ES-I3 (cell line): ENCODE data around the gene ADCY2.

Experiments
- H3K36me3 ChIP-seq: 2 replicates; pipeline ENCODE4 v1.6.1; 2013; ENCODE audit warnings: mild to moderate bottlenecking, low read length, control low read depth, moderate library complexity; ENCODE audit not compliant: insufficient read depth
- H3K4me1 ChIP-seq: 2 replicates; pipeline ENCODE4 v1.6.1; 2013; ENCODE audit warnings: mild to moderate bottlenecking, control low read depth, low read length; ENCODE audit not compliant: insufficient read depth
- H3K9ac ChIP-seq: 2 replicates; pipeline ENCODE4 v1.6.1; 2013; ENCODE audit warnings: low read depth, mild to moderate bottlenecking, low read length, moderate library complexity
- H3K9me3 ChIP-seq: 2 replicates; pipeline ENCODE4 v1.6.1; 2013; ENCODE audit warnings: mild to moderate bottlenecking, low read length, moderate library complexity; ENCODE audit not compliant: control insufficient read depth, insufficient read depth

The ADCY2 gene

DNA sequence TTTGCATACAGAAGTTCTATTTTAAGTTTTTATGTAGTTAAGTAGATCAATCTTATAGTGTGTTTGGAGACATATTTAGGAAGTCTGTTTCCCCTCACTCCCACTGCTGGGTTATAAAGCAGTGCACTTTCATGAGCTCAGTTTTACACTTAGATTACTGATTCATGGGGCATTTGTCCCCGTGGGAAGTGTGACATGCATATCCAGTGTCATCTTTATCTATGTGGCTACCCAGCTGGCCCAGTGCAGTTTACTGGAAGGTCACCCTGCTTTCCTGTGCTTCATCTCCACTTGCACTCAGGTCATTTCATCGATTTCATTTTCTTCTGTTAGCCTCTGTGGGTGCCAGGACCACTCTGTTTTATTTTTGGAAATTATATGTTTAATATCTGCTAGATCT, 49.1 kb downstream of the ADCY2 start:
- H3K9me3 ChIP-seq: no peaks in the 10 kb centered on the region
- H3K36me3 ChIP-seq: no peaks in the 10 kb centered on the region
- H3K9ac ChIP-seq: no peak overlapping the region
- peaks cover 4% of the 10 kb centered on the region; the same call in 1 of the 2 replicates for H3K4me1 ChIP-seq

DNA sequence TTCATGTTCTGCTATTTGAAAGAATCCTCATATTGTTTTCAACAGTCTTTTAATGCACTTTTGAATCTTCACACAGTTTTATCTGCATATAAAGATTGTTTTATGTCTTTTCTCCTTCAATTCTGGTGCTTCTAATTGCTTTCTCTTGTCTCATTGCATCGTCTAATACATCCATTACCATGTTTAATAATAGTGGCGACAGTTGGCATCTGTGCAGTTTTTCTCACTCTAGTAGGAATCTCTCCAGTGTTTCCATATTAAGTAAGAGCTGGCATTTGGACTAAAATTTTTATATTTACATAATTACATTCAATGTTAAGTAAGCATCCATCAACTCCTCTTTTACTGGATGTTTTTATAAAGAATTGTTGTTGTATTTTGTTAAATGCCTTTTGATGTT, 49.9 kb downstream of the ADCY2 start:
- Histone ChIP-seq H3K9me3 (no peaks in the 10 kb centered on the region), H3K36me3 (no peaks in the 10 kb centered on the region), H3K4me1 (peaks cover 4% of the 10 kb centered on the region; the same call in 1 of the 2 replicates), H3K9ac (no peak overlapping the region)

DNA sequence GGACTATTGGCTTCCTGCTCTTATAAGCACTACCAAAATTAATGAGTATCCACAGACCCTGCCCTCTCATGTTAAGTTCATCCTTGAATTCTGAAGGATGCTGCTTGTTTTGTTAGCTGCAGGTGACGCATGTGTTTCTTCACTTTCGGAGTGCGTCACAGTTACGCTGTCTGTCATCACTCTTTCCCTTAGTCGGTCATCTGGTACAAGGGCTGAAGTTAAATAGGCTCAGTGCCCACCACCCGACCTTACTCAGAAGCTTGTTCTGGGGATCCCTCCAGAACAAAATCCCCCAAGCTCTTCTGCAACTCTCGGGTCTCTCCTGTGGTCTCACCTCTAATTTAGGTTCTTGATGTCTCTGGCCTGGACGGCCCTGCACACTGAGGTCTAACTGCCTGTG, 51.0 kb downstream of the ADCY2 start:
- Histone ChIP-seq H3K4me1 (peaks cover 4% of the 10 kb centered on the region; the same call in 1 of the 2 replicates), H3K9ac (no peak overlapping the region), H3K9me3 (no peaks in the 10 kb centered on the region), H3K36me3 (no peaks in the 10 kb centered on the region)

DNA sequence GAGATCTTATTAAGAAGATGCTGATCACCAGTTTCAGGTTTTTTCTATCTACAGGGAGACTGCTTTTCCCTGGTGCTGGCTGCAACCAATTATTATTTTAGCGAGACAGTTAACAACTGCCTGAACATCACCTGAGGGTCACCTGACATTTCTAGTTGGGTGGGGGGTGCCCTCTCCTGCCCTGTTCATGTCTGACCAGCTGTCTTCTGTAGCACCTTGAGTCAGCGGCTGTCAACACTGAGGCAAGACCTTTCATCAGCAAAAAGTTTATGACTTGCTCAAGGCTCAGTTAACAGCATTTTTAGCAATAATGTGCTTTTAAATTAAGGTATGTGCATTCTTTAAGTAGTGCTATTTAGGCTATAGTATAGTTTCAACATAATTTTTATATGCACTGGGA, 58.0 kb downstream of the ADCY2 start:
- Histone ChIP-seq H3K4me1 (no peaks in the 10 kb centered on the region), H3K36me3 (no peaks in the 10 kb centered on the region; the same call in 1 of the 2 replicates), H3K9me3 (peaks cover 3% of the 10 kb centered on the region; the same call in 1 of the 2 replicates), H3K9ac (no peak overlapping the region)

DNA sequence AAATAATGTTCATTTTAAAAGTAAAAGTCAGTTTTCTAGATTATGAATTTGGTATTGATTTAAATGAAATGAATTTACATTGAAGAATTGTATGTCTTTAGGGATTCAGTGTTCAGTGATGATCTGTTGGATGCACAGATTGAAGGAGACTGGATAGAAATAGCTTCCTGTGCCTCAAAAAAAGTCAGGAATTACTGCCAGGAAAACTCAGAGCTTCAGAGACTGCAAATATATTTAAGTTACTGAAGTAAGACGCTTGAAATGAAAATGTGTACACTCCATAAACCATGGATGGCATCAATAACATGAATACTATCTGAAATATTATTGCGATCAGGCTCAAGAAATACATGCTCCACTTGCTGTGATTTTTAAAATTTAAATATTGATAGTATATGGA, 60.3 kb downstream of the ADCY2 start:
- Histone ChIP-seq H3K9ac (no peak overlapping the region), H3K9me3 (peaks cover 3% of the 10 kb centered on the region; the same call in 1 of the 2 replicates), H3K4me1 (no peaks in the 10 kb centered on the region), H3K36me3 (no peaks in the 10 kb centered on the region; the same call in 1 of the 2 replicates)

DNA sequence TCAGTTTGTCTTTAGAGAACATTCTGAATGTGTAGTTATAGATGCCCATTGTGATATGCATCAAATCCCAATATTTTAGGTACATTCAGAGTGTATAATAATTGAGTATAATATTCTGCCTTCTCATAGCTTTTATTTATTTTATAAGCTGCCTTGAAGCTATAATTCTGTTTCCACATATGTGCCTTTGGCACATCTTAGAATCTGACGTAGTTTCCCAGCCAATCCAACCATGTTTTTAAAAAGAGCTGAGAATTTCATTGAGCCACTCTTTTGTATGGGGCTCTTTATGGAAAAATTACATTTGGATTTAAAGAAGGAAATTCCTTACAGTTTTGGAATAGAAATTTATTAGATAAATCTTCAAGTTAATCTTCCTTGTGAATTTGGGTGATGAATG, 65.4 kb downstream of the ADCY2 start:
- Histone ChIP-seq H3K4me1 (peaks cover 11% of the 10 kb centered on the region; the same call in 1 of the 2 replicates), H3K9ac (no peak overlapping the region), H3K36me3 (no peaks in the 10 kb centered on the region; the same call in 1 of the 2 replicates), H3K9me3 (peaks cover 3% of the 10 kb centered on the region; the same call in 1 of the 2 replicates)

DNA sequence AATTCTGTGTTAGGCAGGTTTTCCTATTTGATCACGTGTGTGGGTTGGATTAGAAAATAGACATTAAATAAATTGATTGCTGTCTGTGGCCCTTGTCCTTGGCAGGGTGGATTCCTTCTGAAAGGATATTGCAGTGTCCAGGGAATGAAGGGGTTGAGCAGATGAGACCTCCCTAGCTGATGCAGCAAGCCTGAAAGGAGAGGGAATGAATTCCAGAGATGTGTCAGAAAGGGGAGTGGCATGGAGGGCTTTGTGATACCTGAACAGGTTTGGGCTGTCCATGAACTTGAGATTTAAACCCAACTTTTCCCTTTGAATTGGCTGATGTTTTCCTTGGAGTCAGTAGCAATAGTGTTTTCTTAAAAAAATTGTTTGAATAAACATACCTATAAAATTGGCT, 66.8 kb downstream of the ADCY2 start:
- Histone ChIP-seq H3K9ac (no peak overlapping the region), H3K36me3 (no peaks in the 10 kb centered on the region), H3K9me3 (no peaks in the 10 kb centered on the region), H3K4me1 (peaks cover 11% of the 10 kb centered on the region; the same call in 1 of the 2 replicates)

DNA sequence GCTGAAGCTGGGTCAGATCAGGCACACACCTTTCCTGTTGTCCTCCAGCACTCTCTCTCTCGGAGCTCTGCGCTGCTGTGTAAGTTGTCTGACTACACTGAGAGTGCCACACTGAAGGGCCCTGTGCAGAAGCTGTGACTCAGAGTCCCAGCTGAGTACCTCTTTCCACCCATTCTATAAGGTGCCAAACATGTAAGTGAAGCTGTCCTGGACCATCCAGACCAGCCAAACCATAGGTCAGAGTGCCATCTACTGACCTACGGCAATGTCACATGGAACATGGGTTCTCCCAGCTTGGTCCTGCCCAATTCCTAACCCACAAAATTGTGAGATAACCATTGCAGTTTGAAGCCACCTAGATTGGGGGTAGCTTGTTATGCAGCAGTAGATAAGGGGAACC, 68.2 kb downstream of the ADCY2 start:
- peaks cover 11% of the 10 kb centered on the region; the same call in 1 of the 2 replicates for H3K4me1 ChIP-seq
- no peaks in the 10 kb centered on the region for H3K9me3 ChIP-seq
- no peaks in the 10 kb centered on the region for H3K36me3 ChIP-seq
- no peak overlapping the region for H3K9ac ChIP-seq

DNA sequence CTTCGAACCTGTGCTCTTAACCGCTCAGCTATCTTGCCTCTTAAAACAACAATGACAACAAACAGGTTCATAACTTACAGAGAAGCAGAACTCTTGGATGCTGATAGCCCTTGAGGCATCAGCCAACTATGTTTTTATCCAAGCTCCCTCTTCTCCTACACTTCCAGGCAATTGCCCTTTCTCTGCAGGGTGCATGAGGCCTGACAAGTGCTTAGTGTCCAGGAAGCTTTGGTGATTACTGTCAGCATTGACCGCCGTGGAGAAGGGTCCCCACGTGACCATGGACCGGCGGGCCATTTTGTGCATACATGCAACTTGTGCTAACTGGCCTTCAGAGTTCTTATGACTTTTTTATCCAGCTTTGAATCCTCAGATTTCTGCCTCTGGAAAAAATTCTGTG, 71.2 kb downstream of the ADCY2 start:
- Histone ChIP-seq H3K9ac (no peak overlapping the region), H3K4me1 (peaks cover 8% of the 10 kb centered on the region; the same call in 1 of the 2 replicates), H3K36me3 (no peaks in the 10 kb centered on the region), H3K9me3 (peaks cover 9% of the 10 kb centered on the region)

DNA sequence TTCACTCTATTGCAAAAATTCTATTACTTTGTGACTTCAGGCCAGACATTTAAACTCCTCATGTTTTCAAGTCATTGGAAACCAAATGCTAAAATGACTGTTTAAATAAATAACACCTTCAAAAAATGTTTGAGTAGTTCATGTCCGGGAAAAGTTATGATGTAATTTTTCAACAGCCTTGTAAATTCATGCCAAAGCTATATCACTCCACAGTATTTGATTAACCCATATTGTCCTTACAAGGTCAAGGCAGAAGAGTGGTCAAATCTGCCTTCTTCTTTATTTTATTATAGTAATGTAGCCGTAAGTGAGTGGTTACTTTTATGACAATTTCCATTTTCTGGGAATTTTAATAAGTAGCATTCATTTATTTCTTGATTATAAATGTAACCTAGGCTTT, 72.8 kb downstream of the ADCY2 start:
- Histone ChIP-seq H3K9me3 (peaks cover 9% of the 10 kb centered on the region), H3K9ac (no peak overlapping the region), H3K4me1 (peaks cover 13% of the 10 kb centered on the region), H3K36me3 (no peaks in the 10 kb centered on the region)

DNA sequence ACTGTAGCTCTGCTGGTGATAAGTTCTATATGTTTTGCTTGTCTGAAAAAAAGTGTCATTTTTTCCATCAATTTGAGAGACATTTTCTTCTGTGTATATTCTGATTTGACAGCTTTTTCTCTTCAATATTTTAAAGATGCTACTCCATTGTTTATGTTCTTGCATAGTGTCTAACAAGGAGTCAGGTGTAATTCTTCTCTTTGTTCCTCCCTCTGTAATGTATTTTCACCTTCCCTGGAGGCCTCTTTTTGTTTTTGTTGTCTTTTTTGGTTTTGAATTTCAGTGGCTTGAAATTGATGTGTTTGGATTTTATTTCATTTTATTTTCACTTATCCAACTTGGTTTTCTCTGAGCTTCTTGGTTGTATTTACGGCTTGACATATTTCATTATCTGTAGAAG, 75.8 kb downstream of the ADCY2 start:
- H3K36me3 ChIP-seq: no peaks in the 10 kb centered on the region
- peaks cover 23% of the 10 kb centered on the region for H3K4me1 ChIP-seq
- H3K9me3 ChIP-seq: peaks cover 9% of the 10 kb centered on the region
- H3K9ac ChIP-seq: no peak overlapping the region

DNA sequence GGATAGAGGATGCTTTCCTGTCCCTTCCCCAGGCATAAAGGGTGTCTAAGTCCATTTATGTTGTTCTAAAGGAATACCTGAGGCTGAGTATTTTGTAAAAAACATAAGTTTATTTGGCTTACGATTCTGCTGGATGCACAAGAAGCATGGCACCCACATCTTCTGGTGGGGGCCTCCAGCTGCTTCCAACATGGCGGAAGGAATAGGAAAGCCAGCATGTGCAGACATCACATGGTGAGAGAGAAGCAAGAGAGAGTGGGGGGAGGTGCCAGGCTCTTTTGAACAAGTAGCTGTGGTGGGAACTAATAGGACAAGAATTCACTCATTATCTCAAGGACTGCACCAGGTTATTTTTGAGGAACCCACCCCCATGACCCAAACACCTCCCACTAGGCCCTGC, 77.2 kb downstream of the ADCY2 start:
- H3K36me3 ChIP-seq: no peaks in the 10 kb centered on the region
- H3K9me3 ChIP-seq: peaks cover 9% of the 10 kb centered on the region
- no peak overlapping the region for H3K9ac ChIP-seq
- peaks cover 23% of the 10 kb centered on the region for H3K4me1 ChIP-seq

DNA sequence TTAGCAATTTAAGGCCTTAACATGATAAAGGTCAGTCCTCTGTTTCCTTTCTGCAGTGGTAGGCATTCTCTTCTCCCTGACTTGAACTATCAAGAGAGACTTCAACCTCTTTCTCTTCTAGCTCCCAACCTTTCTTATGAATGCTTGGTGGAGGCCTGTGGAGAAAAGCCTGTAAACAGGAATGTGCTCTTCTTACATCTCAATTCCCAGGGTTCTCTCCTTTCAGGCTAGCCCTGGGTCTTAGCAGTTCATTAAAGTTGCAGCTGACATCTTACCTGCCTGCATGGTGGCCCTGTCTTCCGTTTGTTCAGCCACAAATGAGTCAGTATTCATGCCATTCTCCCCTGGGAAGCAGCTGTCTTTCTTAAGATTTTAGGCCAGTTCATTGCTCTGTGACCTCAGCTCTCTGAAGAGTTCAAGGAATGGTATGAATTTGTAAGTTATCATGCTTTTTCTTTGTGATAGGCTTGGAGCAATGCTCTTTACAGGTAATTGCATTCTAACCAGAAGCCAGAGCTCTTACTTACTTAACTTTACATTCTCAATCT, 77.8 kb downstream of the ADCY2 start:
- peaks cover 9% of the 10 kb centered on the region for H3K9me3 ChIP-seq
- H3K36me3 ChIP-seq: no peaks in the 10 kb centered on the region
- H3K9ac ChIP-seq: no peak overlapping the region
- peaks cover 23% of the 10 kb centered on the region for H3K4me1 ChIP-seq

DNA sequence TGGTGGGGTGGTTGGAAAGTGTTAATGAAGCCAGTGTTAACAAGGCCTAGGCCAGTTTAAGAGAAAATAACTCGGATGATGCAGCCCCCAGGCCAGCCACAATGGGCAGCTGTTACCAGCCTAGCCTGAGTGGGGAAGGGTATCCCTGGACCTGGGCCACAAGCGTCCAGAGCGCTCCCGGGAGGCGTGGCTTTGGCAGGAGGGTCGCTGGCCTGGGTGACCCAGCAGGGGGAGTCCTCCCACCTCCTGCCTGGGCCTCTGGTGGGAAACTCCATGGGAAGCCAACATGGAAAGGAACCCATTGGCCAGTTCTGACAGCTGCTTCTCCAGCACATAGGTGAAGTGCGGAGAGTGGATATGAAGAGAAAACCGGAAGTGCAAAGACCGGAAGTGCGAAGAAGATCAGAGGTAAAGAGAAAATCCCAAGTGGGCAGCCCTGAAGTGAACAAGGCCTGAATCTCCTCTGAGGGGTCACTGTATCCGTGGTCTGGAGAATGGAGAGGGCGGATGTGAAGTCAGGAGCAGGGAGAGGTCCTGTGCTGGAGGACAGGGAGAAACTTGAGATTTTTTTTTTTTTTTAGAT, 79.0 kb downstream of the ADCY2 start:
- no peak overlapping the region for H3K9ac ChIP-seq
- peaks cover 9% of the 10 kb centered on the region for H3K9me3 ChIP-seq
- H3K4me1 ChIP-seq: peaks cover 23% of the 10 kb centered on the region
- H3K36me3 ChIP-seq: no peaks in the 10 kb centered on the region

DNA sequence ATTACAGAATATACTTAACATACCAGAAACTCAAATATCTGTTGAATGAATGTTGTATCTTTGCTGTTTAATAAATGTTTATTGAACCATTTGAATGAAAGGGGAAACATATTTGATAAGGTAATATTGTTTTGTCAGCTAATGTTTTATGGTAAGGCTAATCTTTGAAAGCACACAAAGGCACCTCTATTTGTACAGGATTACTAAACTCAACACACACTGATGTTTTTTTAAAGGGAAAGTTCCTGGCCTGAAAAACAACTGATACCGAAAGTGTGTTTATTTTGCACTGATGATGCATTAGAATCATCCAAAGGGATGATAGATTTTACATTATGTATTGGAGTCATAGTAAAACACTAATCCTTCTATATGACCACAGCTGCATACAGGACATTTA, 82.5 kb downstream of the ADCY2 start:
- Histone ChIP-seq H3K9me3 (no peaks in the 10 kb centered on the region), H3K9ac (no peak overlapping the region), H3K4me1 (peaks cover 12% of the 10 kb centered on the region), H3K36me3 (no peaks in the 10 kb centered on the region)
